ENCODE measurements around the gene AGAP5. TPM values are rescaled to one million over a fixed set of nuclear protein-coding genes. Genes with fewer than 3 reads are reported as not detected.

The AGAP5 gene
- total and polyA plus RNA-seq, 10 of the 15 experiments (the other 5 are each of a cell fraction or from before 2014, with no cell fraction given) = 0.68 to 8.5 (median 6.7) TPM; not detected in 1

DNA sequence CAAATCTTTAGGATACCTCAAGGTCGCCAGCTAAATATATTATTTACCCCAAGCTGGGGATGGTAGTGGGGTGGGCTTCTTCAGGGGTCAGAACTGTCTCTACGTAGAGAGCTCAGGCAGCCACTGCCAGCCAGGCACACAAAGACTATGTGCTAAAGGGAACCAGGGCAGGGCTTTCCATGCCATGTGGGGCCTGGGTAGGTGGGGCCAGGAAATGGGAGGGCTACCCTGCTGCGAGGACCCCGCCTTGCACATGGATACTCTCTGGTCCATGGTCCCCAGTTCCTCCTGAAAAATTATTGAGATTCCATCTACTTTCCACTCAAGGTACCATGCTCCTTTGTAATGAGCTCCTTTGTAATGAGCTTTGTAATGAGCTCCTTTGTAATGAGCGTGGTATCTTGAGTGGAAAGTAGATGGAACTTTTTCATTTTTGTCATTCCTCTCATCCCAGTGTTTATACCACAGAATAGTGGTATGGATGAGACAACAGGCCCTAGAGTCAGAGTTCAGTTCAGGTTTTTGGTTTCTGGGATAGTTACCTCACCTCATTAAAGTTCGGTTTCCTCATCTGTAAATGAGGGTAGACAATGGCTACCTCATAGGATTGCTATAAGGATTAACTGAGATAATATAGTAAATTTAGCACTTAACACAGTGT lies 47.9 kb downstream of the AGAP5 start:
- Histone ChIP-seq H3K9me3 (replicated peaks; ENCODE audit: control insufficient read depth, insufficient read depth, low read length) (no peaks in the 10 kb centered on the region), H3K9ac (ENCODE audit: control insufficient read depth, insufficient read depth, low read length) (no peak overlapping the region), H2AFZ (ENCODE audit: control insufficient read depth, low read depth, low read length) (no peak overlapping the region; the same call in 1 of the 2 replicates), H3K27ac (ENCODE audit: control insufficient read depth, insufficient read depth) (peak overlapping the region; percentile 14; the same call in 1 of the 2 replicates), H3K36me3 (ENCODE audit: control insufficient read depth in 2 of 2, insufficient read depth in 2 of 2, low read length in 1 of 2) (no peaks in the 10 kb centered on the region), H3K27me3 (replicated peaks in 1 of 2; ENCODE audit: control insufficient read depth in 2 of 2, insufficient read depth in 2 of 2, low read length in 1 of 2) (no peaks in the 10 kb centered on the region), H3K79me2 (ENCODE audit: control insufficient read depth, insufficient read depth, low read length) (no peaks in the 10 kb centered on the region), H4K20me1 (ENCODE audit: control insufficient read depth, insufficient read depth) (no peaks in the 10 kb centered on the region), H3K4me1 (ENCODE audit: control insufficient read depth, insufficient read depth, low read length) (peaks cover 20% of the 10 kb centered on the region), H3K4me2 (ENCODE audit: control insufficient read depth, insufficient read depth) (no peak overlapping the region; the same call in 1 of the 2 replicates), H3K4me3 (no peak overlapping the region)
- ChIA-PET CTCF (interaction anchor here (0.7 to 2.0 kb wide), 6 partner anchors 9 to 229 kb away, joined by 3 to 8 read pairs (median 4); no protein-coding TSS in a partner anchor), RAD21 (ENCODE audit: unreplicated experiment) (interaction anchor here (1.2 to 3.5 kb wide), 10 partner anchors 23 to 229 kb away, joined by 3 to 13 read pairs (median 3); partner anchors contain the start of gene SEC24C), POLR2A (interaction anchor here (0.8 to 1.7 kb wide), 6 partner anchors 9 to 120 kb away, joined by 3 to 6 read pairs (median 4); no protein-coding TSS in a partner anchor), SMC1A (ENCODE audit: uncharacterized antibody, unreplicated experiment) (interaction anchor here (0.7 to 4.8 kb wide), 12 partner anchors 24 to 461 kb away, joined by 3 to 23 read pairs (median 3); partner anchors contain the start of genes CHCHD1, SEC24C and USP54)
- FAIRE-seq (no peak), ATAC-seq (no peak), DNase-seq (ENCODE audit: low read depth, low spot score) (no peak)
- TF ChIP-seq ZNF622 (IDR thresholded peaks at IDR 0.05) (no peak), PAX8 (IDR thresholded peaks at IDR 0.05) (no peak), CHD4 (IDR thresholded peaks at IDR 0.05) (no peak), RCOR1 (conservative IDR thresholded peaks at IDR 0.05; ENCODE audit: low read depth, low read length) (no peak), EZH2 (IDR thresholded peaks at IDR 0.05; ENCODE audit: borderline replicate concordance, control insufficient read depth, low read depth, low read length) (no peak), CREB1 (IDR thresholded peaks at IDR 0.05; ENCODE audit: low read depth) (no peak), NR2F1 (conservative IDR thresholded peaks at IDR 0.05) (no peak), ZNF217 (IDR thresholded peaks at IDR 0.05) (no peak), CEBPB (IDR thresholded peaks at IDR 0.05; ENCODE audit: borderline replicate concordance in 1 of 2, low read depth in 2 of 2, low read length in 2 of 2) (no peak), SMAD5 (IDR thresholded peaks at IDR 0.05; ENCODE audit: low read depth) (no peak)
- TF ChIP-seq, protein P1, sequence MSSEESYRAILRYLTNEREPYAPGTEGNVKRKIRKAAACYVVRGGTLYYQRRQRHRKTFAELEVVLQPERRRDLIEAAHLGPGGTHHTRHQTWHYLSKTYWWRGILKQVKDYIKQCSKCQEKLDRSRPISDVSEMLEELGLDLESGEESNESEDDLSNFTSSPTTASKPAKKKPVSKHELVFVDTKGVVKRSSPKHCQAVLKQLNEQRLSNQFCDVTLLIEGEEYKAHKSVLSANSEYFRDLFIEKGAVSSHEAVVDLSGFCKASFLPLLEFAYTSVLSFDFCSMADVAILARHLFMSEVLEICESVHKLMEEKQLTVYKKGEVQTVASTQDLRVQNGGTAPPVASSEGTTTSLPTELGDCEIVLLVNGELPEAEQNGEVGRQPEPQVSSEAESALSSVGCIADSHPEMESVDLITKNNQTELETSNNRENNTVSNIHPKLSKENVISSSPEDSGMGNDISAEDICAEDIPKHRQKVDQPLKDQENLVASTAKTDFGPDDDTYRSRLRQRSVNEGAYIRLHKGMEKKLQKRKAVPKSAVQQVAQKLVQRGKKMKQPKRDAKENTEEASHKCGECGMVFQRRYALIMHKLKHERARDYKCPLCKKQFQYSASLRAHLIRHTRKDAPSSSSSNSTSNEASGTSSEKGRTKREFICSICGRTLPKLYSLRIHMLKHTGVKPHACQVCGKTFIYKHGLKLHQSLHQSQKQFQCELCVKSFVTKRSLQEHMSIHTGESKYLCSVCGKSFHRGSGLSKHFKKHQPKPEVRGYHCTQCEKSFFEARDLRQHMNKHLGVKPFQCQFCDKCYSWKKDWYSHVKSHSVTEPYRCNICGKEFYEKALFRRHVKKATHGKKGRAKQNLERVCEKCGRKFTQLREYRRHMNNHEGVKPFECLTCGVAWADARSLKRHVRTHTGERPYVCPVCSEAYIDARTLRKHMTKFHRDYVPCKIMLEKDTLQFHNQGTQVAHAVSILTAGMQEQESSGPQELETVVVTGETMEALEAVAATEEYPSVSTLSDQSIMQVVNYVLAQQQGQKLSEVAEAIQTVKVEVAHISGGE (CRISPR knock-in tag; IDR thresholded peaks at IDR 0.05) = no peak
- in situ Hi-C loops (cut with MboI) = no loop called here
- WGBS (ENCODE audit: insufficient coverage, insufficient replicate concordance, low lambda C conversion rate, missing lambda C conversion rate) = 90% methylated on average over 6 of the region's 6 CpGs
- intact Hi-C loops (cut with micrococcal nuclease; ENCODE audit: unreplicated experiment) = loop anchor here (10.0 kb wide), 1 partner anchor 135 kb away; the partner anchor contains the start of genes CHCHD1 and ZSWIM8
- no TSS peak for BruUV-seq (replicated peaks)
